Endothelial cell of umbilical vein (primary cell): ENCODE measurements around the gene SSTR5. TPM values are rescaled to one million over a fixed set of nuclear protein-coding genes. Genes with fewer than 3 reads are reported as not detected.

Experiments used
- BruUV-seq: library from RNA; stranded (reverse); fragments of 400-500 nt; replicated peaks from 2 replicates; lab custom pipeline; 2021; lab: Mats Ljungman, UMichigan
- CTCF ChIA-PET: fragments of 300-600, 350-600 bp; sonication (Branson Sonifier 250); formaldehyde crosslinking; loops from one replicate; lab custom pipeline; 2021; ENCODE audit warnings: antibody characterized with exemption, inconsistent platforms; lab: Charles Lee
- POLR2A ChIA-PET: fragments of 300-600, 350-600 bp; sonication (Branson Sonifier 250); formaldehyde crosslinking; loops from one replicate; lab custom pipeline; 2021; ENCODE audit warnings: antibody characterized with exemption, inconsistent platforms; lab: Charles Lee
- DNase-seq: peaks from one replicate; pipeline ENCODE4 v3.0.0-alpha.2; 2011; ENCODE audit warnings: low read depth, low spot score
- FAIRE-seq: peaks from 2 replicates; lab custom pipeline; 2011; peaks lifted over from hg19 to GRCh38; lab: Jason Lieb, UNC
- H2AFZ ChIP-seq: 2 replicates; pipeline ENCODE4 v1.6.0; 2012; ENCODE audit warnings: low read depth, low read length, control low read depth, inconsistent platforms
- H3K27ac ChIP-seq: 2 replicates; pipeline ENCODE4 v1.5.1; 2011; ENCODE audit warnings: low read depth, mild to moderate bottlenecking, control low read depth, low read length, moderate library complexity; ENCODE audit not compliant: insufficient read depth
- H3K27me3 ChIP-seq, 2 experiments: 2 replicates each; pipeline versions ENCODE4 v1.6.0 to v1.6.1; 2011; ENCODE audit warnings: low read length in 2 of 2, mixed read lengths in 1 of 2; ENCODE audit not compliant: control insufficient read depth in 2 of 2, insufficient read depth in 2 of 2
- H3K36me3 ChIP-seq, 2 experiments: 2 replicates in 1 of 2; 3 replicates in 1 of 2; pipeline ENCODE4 v1.5.1; 2011; ENCODE audit warnings: low read length in 2 of 2, mild to moderate bottlenecking in 1 of 2, moderate library complexity in 1 of 2; ENCODE audit not compliant: control insufficient read depth in 2 of 2, insufficient read depth in 2 of 2; ENCODE audit errors: extremely low read depth in 1 of 2
- H3K4me1 ChIP-seq: 3 replicates; pipeline ENCODE4 v1.5.1; 2011; ENCODE audit warnings: mild to moderate bottlenecking, low read length; ENCODE audit not compliant: control insufficient read depth, insufficient read depth; ENCODE audit errors: extremely low read depth
- H3K4me2 ChIP-seq: 2 replicates; pipeline ENCODE4 v1.6.1; 2011; ENCODE audit warnings: low read length, control low read depth, mixed read lengths; ENCODE audit not compliant: insufficient read depth
- H3K4me3 ChIP-seq, 3 experiments: fragments of 200-600 bp in 1 of 3; sonication (generic), shearing (Covaris generic) in 1 of 3; replicated peaks in 1 of 3; 2 replicates each; pipeline ENCODE4 v1.5.1; 2011 to 2016; ENCODE audit warnings: control low read depth in 3 of 3, low read length in 3 of 3, mild to moderate bottlenecking in 2 of 3, inconsistent platforms in 1 of 3, low read depth in 1 of 3, moderate library complexity in 1 of 3; ENCODE audit not compliant: insufficient read depth in 1 of 3
- H3K79me2 ChIP-seq: 2 replicates; pipeline ENCODE4 v1.6.0; 2012; ENCODE audit warnings: low read length, inconsistent platforms; ENCODE audit not compliant: control insufficient read depth, insufficient read depth
- H3K9ac ChIP-seq: replicated peaks from 2 replicates; pipeline ENCODE3; 2011; ENCODE audit warnings: low read length, control low read depth; ENCODE audit not compliant: insufficient read depth; ENCODE audit errors: extremely low read depth
- H3K9me1 ChIP-seq: replicated peaks from 3 replicates; pipeline ENCODE4 v1.6.0; 2011; ENCODE audit warnings: mild to moderate bottlenecking, low read length; ENCODE audit not compliant: control insufficient read depth, insufficient read depth; ENCODE audit errors: extremely low read depth
- H3K9me3 ChIP-seq: replicated peaks from 2 replicates; pipeline ENCODE4 v1.5.1; 2012; ENCODE audit warnings: low read length, inconsistent platforms; ENCODE audit not compliant: control insufficient read depth, insufficient read depth
- H4K20me1 ChIP-seq: replicated peaks from 2 replicates; pipeline ENCODE3; 2011; ENCODE audit warnings: mild to moderate bottlenecking, low read length; ENCODE audit not compliant: control insufficient read depth, insufficient read depth; ENCODE audit errors: extremely low read depth
- CTCF ChIP-seq, 2 donors: IDR thresholded peaks; 1 replicate in 1 of 2; 2 replicates in 1 of 2; pipeline ENCODE4 v1.5.1; 2011; ENCODE audit warnings: low read length in 2 of 2, mild to moderate bottlenecking in 2 of 2, moderate library complexity in 2 of 2, control low read depth in 1 of 2, inconsistent platforms in 1 of 2, low read depth in 1 of 2; ENCODE audit not compliant: insufficient read depth in 1 of 2; ENCODE audit errors: extremely low read depth in 1 of 2
- EZH2 ChIP-seq: IDR thresholded peaks from 2 replicates; pipeline ENCODE4 v1.6.1; 2012; ENCODE audit warnings: borderline replicate concordance, low read depth, mild to moderate bottlenecking, moderate library complexity, low read length, inconsistent platforms; ENCODE audit not compliant: severe bottlenecking
- FOS ChIP-seq: IDR thresholded peaks from 2 replicates; pipeline ENCODE4 v1.6.1; 2011; ENCODE audit warnings: mild to moderate bottlenecking, low read length, moderate library complexity, borderline replicate concordance; ENCODE audit not compliant: insufficient read depth
- GATA2 ChIP-seq: IDR thresholded peaks from 2 replicates; pipeline ENCODE4 v1.7.0; 2011; ENCODE audit warnings: low read depth, mild to moderate bottlenecking, moderate library complexity, mixed read lengths, low read length; ENCODE audit not compliant: insufficient read length, insufficient read depth
- JUN ChIP-seq: IDR thresholded peaks from 2 replicates; pipeline ENCODE4 v1.6.1; 2011; ENCODE audit warnings: borderline replicate concordance, low read depth; ENCODE audit not compliant: insufficient read length, insufficient read depth
- MAX ChIP-seq: IDR thresholded peaks from 2 replicates; pipeline ENCODE4 v1.6.1; 2011; ENCODE audit not compliant: insufficient read depth, insufficient read length
- MYC ChIP-seq: IDR thresholded peaks from one replicate; pipeline ENCODE4 v1.6.1; 2011; ENCODE audit warnings: mild to moderate bottlenecking, low read depth, low read length
- POLR2A ChIP-seq: IDR thresholded peaks from 2 replicates; pipeline ENCODE4 v1.6.1; 2012; ENCODE audit warnings: low read depth, mild to moderate bottlenecking, control low read depth, low read length
- POLR2AphosphoS5 ChIP-seq: IDR thresholded peaks from 2 replicates; pipeline ENCODE4 v1.6.1; 2012; ENCODE audit warnings: low read depth, mild to moderate bottlenecking, control low read depth, low read length, moderate library complexity; ENCODE audit not compliant: insufficient read depth
- dilution Hi-C: fragments of 300-500 bp; cut with MboI; formaldehyde crosslinking; loops from one replicate; pipeline ENCODE4 v1.15.0; 2019; ENCODE audit warnings: low sequenced_read_pairs; ENCODE audit not compliant: extremely low pct_ligation_motif_present
- intact Hi-C: fragments of 100-400 bp; cut with micrococcal nuclease; formaldehyde crosslinking; loops from one replicate; pipeline ENCODE4 v1.10.0; 2022
- polyA plus RNA-seq, 4 experiments: library from polyadenylated mRNA; depleted of rRNA in 3 of 4; stranded (reverse) in 3 of 4; unstranded in 1 of 4; fragments of >200 nt; gene quantifications; 2 replicates each; pipeline versions ENCODE4 v1.2.1 to v1.2.3, GENCODE V29; 2011 to 2012; ENCODE audit warnings: missing spikeins in 1 of 4
- total RNA-seq: library from RNA; stranded (reverse); gene quantifications from 2 replicates; pipeline ENCODE4 v1.2.3, GENCODE V29; 2021

Gene SSTR5
- total and polyA plus RNA-seq, 2 donors (not counting 3 experiments of a cell fraction or from before 2014, with no cell fraction given): 0.24 to 0.52 TPM

GRCh38 chr16:1124795-1125194, 52.2 kb downstream of the SSTR5 start:
- dilution Hi-C loops: no loop called here
- Histone ChIP-seq H3K4me1 (no peaks in the 10 kb centered on the region), H3K27me3 (no peaks in the 10 kb centered on the region), H3K9me3 (no peaks in the 10 kb centered on the region), H3K27ac (no peak overlapping the region), H3K4me2 (no peak overlapping the region), H3K4me3 (no peak overlapping the region), H3K79me2 (no peaks in the 10 kb centered on the region), H3K9ac (no peak overlapping the region), H2AFZ (no peak overlapping the region), H4K20me1 (no peaks in the 10 kb centered on the region), H3K9me1 (no peaks in the 10 kb centered on the region), H3K36me3 (no peaks in the 10 kb centered on the region)
- FAIRE-seq: no peak
- no TSS peak for BruUV-seq
- intact Hi-C loops: no loop called here
- DNase-seq: no peak
- CTCF ChIA-PET: interaction anchor here (1.4 kb wide), 1 partner anchor 67 kb away, joined by 6 read pairs; no protein-coding TSS in a partner anchor
- TF ChIP-seq GATA2: no peak
- TF ChIP-seq POLR2AphosphoS5: no peak
- TF ChIP-seq FOS: no peak
- no peak for TF ChIP-seq MAX
- TF ChIP-seq EZH2: no peak
- no peak for TF ChIP-seq JUN
- TF ChIP-seq MYC: no peak
- no peak for TF ChIP-seq CTCF (IDR thresholded peaks at IDR 0.05; ENCODE audit: extremely low read depth in 1 of 2, insufficient read depth in 1 of 2, low read depth in 1 of 2, low read length in 2 of 2)
- TF ChIP-seq POLR2A: no peak
- POLR2A ChIA-PET: no interaction called here
